GM19043 (cell line): Measurements from ENCODE around the gene MFRP.

Experiments
- ATAC-seq: cut with Tn5 transposase; IDR thresholded peaks from one replicate; pipeline ENCODE4 v1.9.1; 2021; ENCODE audit warnings: low read depth; ENCODE audit not compliant: unreplicated experiment

Gene MFRP

DNA sequence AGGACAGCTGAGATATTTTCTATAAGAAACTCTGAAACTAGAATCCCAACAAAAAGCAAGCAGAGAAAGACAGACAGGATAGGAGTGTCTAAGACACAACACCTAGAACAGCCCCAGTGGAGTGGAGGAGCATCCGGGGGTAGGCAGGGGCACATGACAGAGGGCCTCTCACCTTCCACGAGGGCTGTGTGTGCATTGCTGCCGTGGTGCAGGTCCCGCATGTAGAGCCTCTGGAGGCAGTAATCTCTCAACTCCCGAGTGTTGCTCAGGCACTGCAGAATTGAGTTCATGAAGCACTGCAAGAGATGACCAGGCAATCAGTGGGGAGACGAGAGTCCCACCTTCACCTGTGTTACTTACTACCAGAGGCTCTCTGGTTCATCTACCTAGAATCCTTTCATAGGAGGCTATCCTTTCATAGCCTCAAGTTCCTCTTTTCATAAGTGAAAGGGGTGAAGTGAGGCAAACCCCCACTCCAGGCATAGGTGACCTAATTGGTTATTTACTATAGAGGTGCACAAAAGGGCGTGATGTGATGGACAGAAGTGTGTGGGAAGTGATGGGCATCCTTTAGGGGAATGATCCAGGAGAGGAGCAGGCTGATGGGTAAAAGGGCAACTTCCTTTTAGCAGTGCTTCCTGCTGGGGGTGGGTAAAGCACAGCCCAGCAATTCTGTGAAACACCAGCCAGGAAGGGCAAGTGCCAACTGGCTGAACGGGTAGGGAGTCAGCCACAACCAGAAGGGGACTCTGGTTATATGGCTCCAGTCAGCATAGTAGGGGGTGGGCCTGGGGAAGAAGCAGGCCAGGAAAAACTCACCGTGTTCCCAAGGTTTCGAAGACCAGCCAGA lies 13.1 kb upstream of the MFRP start:
- no peak for ATAC-seq

DNA sequence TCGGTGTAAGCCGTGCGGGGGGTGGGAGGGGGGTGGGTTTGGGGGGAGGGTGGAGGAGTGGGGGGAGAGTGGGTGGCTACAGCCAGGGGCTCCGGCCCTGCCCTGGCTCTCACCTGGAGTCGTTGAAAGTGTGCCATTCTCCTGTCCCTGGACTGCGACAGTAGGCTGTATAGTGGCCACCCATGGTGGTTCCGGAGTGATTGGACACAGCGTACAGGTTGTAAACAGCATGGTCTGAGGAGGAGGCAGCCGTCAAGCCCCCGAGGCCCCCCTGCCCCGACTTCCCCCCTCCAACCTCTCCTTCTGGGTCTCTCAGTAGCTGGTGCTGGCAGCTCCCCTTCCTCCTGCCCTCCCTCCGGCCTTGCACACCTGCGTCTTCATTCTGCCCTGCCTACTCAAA lies 10.6 kb upstream of the MFRP start:
- no peak for ATAC-seq

DNA sequence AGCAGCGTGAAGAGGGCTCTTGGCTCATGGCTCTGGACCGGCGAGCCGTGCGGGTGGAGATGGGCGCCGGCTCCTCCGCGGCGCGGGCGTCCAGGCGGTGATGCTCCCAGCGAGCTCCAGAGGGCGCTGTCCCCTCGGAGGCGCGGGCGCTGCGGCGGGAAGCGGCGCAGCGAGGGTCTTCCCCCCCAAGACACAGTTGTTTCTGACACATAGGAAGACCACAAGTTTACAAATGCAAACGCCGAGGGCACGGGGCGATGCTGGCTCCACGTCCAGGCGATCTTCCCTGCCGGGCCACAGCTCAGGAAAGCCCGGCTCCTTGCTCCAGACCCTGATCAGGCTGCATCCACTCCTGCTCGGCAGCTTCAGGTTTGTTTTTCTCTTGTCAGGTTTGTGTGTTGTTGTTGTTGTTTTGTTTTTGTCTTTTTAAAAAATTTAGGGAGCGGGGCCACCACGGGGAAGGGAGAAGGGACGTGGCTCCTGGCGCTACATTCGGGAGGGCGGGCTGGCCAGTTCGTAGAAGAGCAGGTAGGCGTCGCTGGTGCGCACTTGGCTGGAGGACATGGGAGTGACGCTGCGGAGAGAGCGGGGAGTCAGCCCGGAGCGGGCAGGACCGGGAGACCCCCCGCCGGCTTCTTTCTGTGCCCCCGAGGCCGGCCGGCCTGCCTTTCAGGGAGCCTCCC lies 10.0 kb upstream of the MFRP start:
- ATAC-seq: peak; percentile 79

- no peak for ATAC-seq
Observed at GRCh38 chr11:119355091-119355843, 8.8 kb upstream of the MFRP start.

- ATAC-seq: no peak
Observed at GRCh38 chr11:119352857-119353260, 6.4 kb upstream of the MFRP start.

- ATAC-seq: no peak
Observed at GRCh38 chr11:119351232-119351631, 4.7 kb upstream of the MFRP start.

DNA sequence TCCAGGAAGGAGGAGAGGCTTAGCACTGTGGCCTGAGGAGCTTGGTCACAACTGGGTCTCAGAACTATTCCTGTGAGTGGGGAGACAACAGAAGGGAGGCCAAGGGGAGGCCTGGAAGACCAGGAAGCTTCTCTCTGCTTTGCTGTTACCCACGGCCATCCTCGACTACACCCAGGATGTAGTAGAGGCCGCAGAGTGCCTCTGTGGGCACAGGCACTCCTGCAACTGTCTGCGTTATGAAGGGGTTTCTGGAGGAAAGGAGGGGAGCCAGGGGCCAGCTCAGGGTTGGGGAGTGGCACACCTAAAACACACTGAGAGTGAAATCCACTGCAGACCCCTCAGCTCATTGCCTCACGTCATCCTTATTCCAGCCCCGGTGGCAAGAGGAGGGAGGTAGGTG lies 3.8 kb upstream of the MFRP start:
- no peak for ATAC-seq

- no peak for ATAC-seq
Observed at GRCh38 chr11:119347940-119348605, 1.6 kb upstream of the MFRP start.

GRCh38 chr11:119347242-119347641 lies 737 bp upstream of the MFRP start:
- no peak for ATAC-seq

GRCh38 chr11:119345685-119346084 lies 820 bp downstream of the MFRP start:
- no peak for ATAC-seq

DNA sequence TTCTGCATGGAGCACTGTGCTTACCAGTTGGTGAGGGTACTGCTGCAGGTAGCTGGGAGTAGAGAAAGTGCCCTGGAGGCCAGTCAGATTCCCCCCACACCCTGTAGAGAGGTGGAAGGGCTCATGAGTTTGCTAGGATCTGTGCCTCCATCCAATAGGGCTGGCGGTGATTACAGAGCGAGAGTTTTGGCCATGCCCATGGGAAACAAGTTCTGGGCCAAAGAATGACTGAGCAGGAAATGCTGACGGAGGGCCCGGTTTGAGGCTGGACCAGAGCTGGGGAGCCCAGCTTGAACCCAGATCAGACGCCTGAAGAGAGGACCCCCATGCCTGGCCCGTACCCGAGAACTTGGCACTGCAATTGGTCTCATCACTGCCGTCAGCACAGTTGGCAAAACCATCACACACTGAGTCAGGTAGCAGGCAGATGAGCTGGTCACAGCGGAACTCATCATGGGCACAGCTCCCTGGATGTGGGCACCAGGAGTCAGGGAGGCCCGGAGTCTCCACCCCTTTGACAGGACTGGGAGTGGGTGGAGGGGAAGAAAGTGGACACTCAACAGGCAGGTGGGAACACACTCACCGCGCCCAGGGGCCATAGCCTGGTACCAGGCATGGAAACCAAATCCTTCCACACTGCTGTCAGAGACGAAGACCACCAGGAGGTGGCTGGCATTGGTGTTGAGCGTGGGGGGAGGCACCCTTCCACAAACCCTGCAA lies 2.1 kb downstream of the MFRP start:
- ATAC-seq: no peak

GRCh38 chr11:119343726-119344125 lies 2.8 kb downstream of the MFRP start:
- ATAC-seq: no peak

- ATAC-seq: no peak
Observed at GRCh38 chr11:119342362-119343130, 4.0 kb downstream of the MFRP start.

DNA sequence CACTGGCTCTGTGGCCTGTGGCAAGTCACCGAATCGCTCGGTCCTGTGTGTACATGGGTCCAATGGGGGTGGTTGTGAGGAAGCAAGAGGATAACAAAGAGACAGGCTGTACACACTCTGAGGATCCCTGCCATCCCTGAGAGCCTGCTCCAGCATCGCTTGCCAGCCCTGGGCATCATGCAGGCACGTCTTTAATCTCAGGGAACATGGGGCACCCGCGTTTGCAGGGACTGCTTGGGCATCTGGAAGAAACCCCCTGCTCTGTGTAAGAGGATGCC lies 4.5 kb downstream of the MFRP start:
- no peak for ATAC-seq

DNA sequence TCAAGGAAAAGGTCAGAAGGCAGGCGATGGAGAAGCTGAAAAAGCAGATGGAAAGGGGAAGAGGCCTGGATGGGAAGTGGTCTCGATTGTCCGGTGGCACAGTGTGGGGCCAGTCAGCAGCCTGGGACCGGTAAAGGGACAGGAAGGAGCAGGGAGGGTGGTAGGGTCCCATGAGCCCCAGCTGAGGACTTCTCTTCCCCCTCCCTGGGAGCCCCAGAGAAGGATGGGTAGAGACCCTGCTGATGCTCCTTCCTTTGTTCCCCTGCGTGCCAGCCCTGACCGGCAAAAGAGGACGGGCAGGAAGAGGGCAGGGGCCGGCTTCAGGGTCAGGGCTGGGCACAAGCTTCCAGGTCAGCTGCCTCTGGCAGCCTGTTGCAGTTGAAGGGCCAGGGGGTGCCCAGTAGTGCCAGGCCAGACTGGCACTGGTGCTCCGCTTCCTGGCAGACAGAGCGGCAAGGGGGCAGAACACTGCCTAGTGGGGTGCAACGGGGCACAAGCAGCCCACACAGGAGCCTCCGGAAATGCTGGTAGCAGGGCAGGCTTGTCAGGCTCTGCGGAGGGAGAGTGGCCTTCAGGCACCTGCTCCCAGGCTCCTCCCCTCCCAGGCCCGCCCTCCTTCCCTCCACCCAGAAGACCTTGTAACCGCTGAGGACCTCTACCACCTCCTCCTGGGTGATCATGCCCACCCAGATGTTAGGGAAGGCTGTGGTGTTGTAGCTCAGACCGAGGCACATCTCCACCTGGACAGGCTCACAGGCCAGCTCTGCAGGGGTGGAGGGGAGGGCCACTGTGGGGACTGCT lies 5.1 kb downstream of the MFRP start:
- ATAC-seq: no peak

DNA sequence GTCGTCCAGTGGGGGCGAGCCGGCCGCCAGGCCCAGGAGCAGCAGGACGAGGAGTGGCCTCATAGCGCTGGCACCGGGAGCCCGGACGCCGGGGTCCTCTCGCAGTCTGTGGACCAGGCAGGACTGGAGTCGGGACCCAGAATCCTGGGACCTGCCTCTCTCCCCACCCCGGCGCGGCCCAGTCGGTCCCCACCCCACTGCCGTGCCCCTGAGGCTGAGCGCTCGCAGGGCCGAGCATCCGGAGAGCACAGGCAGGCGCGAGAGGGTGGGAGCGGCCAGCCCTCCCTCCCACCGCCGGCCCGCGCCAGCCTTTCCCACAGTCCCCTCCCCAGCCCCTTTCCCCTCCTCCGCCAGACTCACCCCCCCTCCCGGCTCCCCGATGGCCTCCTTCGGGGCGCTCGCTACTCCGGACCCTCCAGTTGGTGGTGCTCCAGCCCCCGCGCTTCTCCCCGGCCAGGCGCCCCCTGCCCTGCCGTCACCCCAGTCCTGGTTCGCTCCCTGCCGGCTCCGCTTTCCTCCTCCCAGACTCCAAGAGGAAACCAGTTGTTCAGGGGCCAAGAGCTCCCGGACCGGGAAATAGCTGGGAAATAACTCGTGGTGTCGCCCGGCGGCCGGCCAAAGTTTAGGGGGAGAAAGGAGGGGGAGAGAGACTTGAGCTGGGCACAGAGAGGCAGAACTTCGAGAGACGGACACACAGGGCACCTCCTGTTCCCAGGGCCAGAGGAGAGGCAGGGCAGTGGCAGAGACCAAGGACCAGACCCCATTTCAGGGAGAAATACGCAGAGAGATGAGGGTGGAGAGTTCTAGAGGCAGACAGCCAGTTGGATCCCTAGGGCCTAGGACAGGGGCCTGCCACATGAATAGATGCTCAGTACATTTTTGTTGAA lies 5.9 kb downstream of the MFRP start, which contains the start of gene C1QTNF5:
Gene C1QTNF5, minus strand, starts transcription at position 549 of the 887 bp plus-strand sequence. Its CDS starts 486 bp downstream, at position 63.
- no peak for ATAC-seq

- ATAC-seq: no peak
Observed at GRCh38 chr11:119339589-119340334, 6.7 kb downstream of the MFRP start.
